ENCODE measurements around the gene CNEP1R1.

GRCh38 chr16:50068550-50068949 lies 43.5 kb downstream of the CNEP1R1 start:
- TF ChIP-seq EZH2 (IDR thresholded peaks at IDR 0.05): no peak
- no peak for TF ChIP-seq POLR2AphosphoS5 (IDR thresholded peaks at IDR 0.05; ENCODE audit: borderline replicate concordance, low read depth, low read length)

Data from SK-N-MC (cell line).